ENCODE data around the gene VPS26A. TPM values are rescaled to one million over a fixed set of nuclear protein-coding genes. Genes with fewer than 3 reads are reported as not detected.

The VPS26A gene
- total RNA-seq, 2 donors from 2014 or later: 28.5 to 38.0 TPM

- WGBS: 57% methylated on average over 9 of the region's 9 CpGs
- Histone ChIP-seq H3K27me3 (replicated peaks; ENCODE audit: insufficient read depth) (no peaks in the 10 kb centered on the region), H3K27ac (peak overlapping the region; percentile 2 to 76), H3K4me3 (no peak overlapping the region), H3K36me3 (no peaks in the 10 kb centered on the region), H3K9me3 (no peaks in the 10 kb centered on the region), H3K4me1 (replicated peaks) (no peaks in the 10 kb centered on the region)
- TF ChIP-seq POLR2AphosphoS5 (IDR thresholded peaks at IDR 0.05): no peak
- TF ChIP-seq CTCF (IDR thresholded peaks at IDR 0.05): no peak
- no peak for TF ChIP-seq POLR2A (IDR thresholded peaks at IDR 0.05)
- no peak for DNase-seq (ENCODE audit: low spot score)
- intact Hi-C loops (cut with DNase I): no loop called here
These were observed 37.9 kb upstream of the VPS26A start for GRCh38 chr10:69086001-69086509.

- Histone ChIP-seq H3K27me3 (replicated peaks; ENCODE audit: insufficient read depth) (no peaks in the 10 kb centered on the region), H3K36me3 (no peaks in the 10 kb centered on the region), H3K4me3 (peak within 1 kb of the TSS; percentile 12 to 14), H3K4me1 (replicated peaks) (no peaks in the 10 kb centered on the region), H3K27ac (peak within 1 kb of the TSS; percentile 73 to 76), H3K9me3 (no peaks in the 10 kb centered on the region)
- TF ChIP-seq CTCF (IDR thresholded peaks at IDR 0.05): no peak
- peak; percentile 77 for TF ChIP-seq POLR2AphosphoS5 (IDR thresholded peaks at IDR 0.05)
- TF ChIP-seq POLR2A (IDR thresholded peaks at IDR 0.05): no peak
- WGBS: 24% methylated on average over 10 of the region's 10 CpGs
- peak; percentile 58 for DNase-seq (ENCODE audit: low spot score)
- intact Hi-C loops (cut with DNase I): no loop called here
These were observed 36.1 kb upstream of the VPS26A start, which contains the start of gene SRGN for GRCh38 chr10:69087590-69088470. Gene SRGN, plus strand, starts transcription at chr10:69088103. Its CDS starts 55 bp downstream, at chr10:69088158.

- no peaks in the 10 kb centered on the region for H3K4me1 ChIP-seq (replicated peaks)
- DNase-seq (ENCODE audit: low spot score): no peak
- H3K4me3 ChIP-seq: peak overlapping the region; percentile 12 to 14
- H3K36me3 ChIP-seq: no peaks in the 10 kb centered on the region
- no peaks in the 10 kb centered on the region for H3K9me3 ChIP-seq
- intact Hi-C loops (cut with DNase I): no loop called here
- no peaks in the 10 kb centered on the region for H3K27me3 ChIP-seq (replicated peaks; ENCODE audit: insufficient read depth)
- TF ChIP-seq POLR2AphosphoS5 (IDR thresholded peaks at IDR 0.05) (no peak), POLR2A (IDR thresholded peaks at IDR 0.05) (no peak), CTCF (IDR thresholded peaks at IDR 0.05) (no peak)
- peak overlapping the region; percentile 73 to 76 for H3K27ac ChIP-seq
- WGBS: 61% methylated on average over 3 of the region's 3 CpGs
These were observed 35.6 kb upstream of the VPS26A start for GRCh38 chr10:69088471-69088769.

- Histone ChIP-seq H3K4me3 (peak overlapping the region; percentile 12 to 14), H3K27me3 (replicated peaks; ENCODE audit: insufficient read depth) (no peaks in the 10 kb centered on the region), H3K4me1 (replicated peaks) (no peaks in the 10 kb centered on the region), H3K27ac (peak overlapping the region; percentile 73 to 76), H3K36me3 (no peaks in the 10 kb centered on the region), H3K9me3 (no peaks in the 10 kb centered on the region)
- WGBS: 79% methylated on average over 10 of the region's 10 CpGs
- DNase-seq (ENCODE audit: low spot score): no peak
- no peak for TF ChIP-seq POLR2AphosphoS5 (IDR thresholded peaks at IDR 0.05)
- intact Hi-C loops (cut with DNase I): no loop called here
These were observed 35.0 kb upstream of the VPS26A start for GRCh38 chr10:69088801-69089501.

All from prostate gland (tissue), 2 donors.